Bronchial epithelial cell (primary cell): ENCODE data around the gene KLF1. TPM values are rescaled to one million over a fixed set of nuclear protein-coding genes. Genes with fewer than 3 reads are reported as not detected.
"Not testable (repeated sequence)": the region's sequence is repeated elsewhere in the genome, so short reads cannot be mapped to it uniquely, and the experiment has no call there.

Experiments used
- DNase-seq: peaks from one replicate; pipeline ENCODE4 v3.0.0-alpha.2; 2010; ENCODE audit warnings: low read depth
- FAIRE-seq: peaks from 2 replicates; lab custom pipeline; 2011; peaks lifted over from hg19 to GRCh38; lab: Jason Lieb, UNC
- H3K27me3 ChIP-seq: 2 replicates; pipeline ENCODE4 v1.5.1; 2011; ENCODE audit warnings: low read length; ENCODE audit not compliant: control insufficient read depth, insufficient read depth
- H3K36me3 ChIP-seq: 2 replicates; pipeline ENCODE4 v1.5.1; 2011; ENCODE audit warnings: low read length; ENCODE audit not compliant: control insufficient read depth, insufficient read depth
- H3K4me3 ChIP-seq: 2 replicates; pipeline ENCODE4 v1.5.1; 2011; ENCODE audit warnings: mild to moderate bottlenecking, low read depth, low read length, control low read depth
- total RNA-seq: library from RNA; depleted of rRNA; stranded (reverse); fragments of >200 nt; gene quantifications from 2 replicates; pipeline ENCODE4 v1.2.1, GENCODE V29; 2014
- TF ChIP-seq, protein P1 (sequence below): IDR thresholded peaks from 2 replicates; pipeline ENCODE4 v1.5.1; 2011; ENCODE audit warnings: mild to moderate bottlenecking, moderate library complexity, low read length, control low read depth, inconsistent platforms; ENCODE audit not compliant: insufficient read depth, severe bottlenecking

KLF1 gene
- total RNA-seq, 1 donor from 2014 or later = not detected

DNA sequence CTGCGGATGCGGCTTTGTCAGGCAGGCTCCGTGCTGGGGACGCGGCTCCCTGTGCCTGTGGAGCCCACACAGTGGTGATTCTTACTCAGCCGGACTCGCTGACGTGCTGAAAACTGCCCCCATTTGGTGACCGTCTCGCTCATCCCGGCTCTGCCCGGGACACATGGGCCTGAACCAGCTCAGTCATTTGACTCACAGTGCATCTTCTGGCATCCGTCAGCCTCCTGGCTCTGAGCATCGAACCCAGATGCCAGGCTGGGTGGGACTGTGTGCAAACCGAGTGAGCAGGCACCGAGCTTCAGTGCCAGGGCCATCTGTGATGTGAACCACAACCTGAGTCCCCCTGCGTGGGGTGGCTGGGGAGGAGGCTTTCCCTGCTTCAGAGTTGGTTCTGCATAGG, 9.5 kb upstream of the KLF1 start:
- FAIRE-seq = no peak
- H3K36me3 ChIP-seq = peaks cover 7% of the 10 kb centered on the region
- TF ChIP-seq, protein P1, sequence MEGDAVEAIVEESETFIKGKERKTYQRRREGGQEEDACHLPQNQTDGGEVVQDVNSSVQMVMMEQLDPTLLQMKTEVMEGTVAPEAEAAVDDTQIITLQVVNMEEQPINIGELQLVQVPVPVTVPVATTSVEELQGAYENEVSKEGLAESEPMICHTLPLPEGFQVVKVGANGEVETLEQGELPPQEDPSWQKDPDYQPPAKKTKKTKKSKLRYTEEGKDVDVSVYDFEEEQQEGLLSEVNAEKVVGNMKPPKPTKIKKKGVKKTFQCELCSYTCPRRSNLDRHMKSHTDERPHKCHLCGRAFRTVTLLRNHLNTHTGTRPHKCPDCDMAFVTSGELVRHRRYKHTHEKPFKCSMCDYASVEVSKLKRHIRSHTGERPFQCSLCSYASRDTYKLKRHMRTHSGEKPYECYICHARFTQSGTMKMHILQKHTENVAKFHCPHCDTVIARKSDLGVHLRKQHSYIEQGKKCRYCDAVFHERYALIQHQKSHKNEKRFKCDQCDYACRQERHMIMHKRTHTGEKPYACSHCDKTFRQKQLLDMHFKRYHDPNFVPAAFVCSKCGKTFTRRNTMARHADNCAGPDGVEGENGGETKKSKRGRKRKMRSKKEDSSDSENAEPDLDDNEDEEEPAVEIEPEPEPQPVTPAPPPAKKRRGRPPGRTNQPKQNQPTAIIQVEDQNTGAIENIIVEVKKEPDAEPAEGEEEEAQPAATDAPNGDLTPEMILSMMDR = no peak
- DNase-seq = no peak
- H3K4me3 ChIP-seq = no peak overlapping the region
- H3K27me3 ChIP-seq = no peaks in the 10 kb centered on the region

DNA sequence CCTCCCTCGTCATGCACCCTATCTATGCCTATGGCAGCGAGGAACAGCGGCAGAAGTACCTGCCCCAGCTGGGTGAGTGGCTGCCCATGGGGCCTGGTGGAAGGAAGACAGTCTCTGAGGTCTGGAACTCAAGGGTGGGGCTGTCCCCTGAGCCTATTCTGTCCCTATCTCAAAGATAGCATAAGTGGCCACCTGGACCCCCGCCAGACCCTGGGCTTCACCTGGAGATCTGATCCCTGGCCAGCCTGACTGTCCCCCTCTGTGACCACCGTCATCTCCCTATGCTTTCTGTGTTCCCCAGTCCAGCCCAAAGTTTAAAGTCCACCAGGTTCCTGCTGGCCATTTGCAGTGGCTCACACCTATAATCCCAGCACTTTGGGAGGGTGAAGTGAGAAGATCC, 6.6 kb upstream of the KLF1 start:
- DNase-seq (no peak), FAIRE-seq (no peak)
- H3K27me3 ChIP-seq = no peaks in the 10 kb centered on the region
- no peak overlapping the region for H3K4me3 ChIP-seq
- H3K36me3 ChIP-seq = peaks cover 7% of the 10 kb centered on the region
- TF ChIP-seq, protein P1 = no peak

DNA sequence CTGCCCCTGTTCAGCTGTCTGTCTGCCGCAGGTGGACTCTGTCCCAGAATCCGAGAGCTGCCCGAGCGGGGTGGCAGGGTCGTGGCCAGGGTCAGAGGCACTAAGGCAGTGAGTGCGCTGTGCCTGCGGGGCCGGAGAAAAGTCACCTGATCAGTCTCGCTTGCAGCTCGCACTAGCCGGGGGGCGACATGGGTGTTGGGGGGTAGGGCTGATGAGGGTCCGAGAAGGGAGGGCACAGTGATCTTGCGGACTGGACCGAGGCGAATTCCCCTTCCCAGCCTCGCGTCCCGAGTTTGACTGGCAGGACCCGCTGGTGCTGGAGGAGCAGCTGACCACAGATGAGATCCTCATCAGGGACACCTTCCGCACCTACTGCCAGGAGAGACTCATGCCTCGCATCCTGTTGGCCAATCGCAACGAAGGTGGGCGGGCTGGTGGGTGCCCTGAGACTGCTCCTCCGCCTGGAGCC, 4.6 kb upstream of the KLF1 start:
- TF ChIP-seq, protein P1 = no peak
- FAIRE-seq = no peak
- H3K27me3 ChIP-seq = no peaks in the 10 kb centered on the region
- no peak for DNase-seq
- peaks cover 7% of the 10 kb centered on the region for H3K36me3 ChIP-seq
- H3K4me3 ChIP-seq = peak overlapping the region; percentile 83

DNA sequence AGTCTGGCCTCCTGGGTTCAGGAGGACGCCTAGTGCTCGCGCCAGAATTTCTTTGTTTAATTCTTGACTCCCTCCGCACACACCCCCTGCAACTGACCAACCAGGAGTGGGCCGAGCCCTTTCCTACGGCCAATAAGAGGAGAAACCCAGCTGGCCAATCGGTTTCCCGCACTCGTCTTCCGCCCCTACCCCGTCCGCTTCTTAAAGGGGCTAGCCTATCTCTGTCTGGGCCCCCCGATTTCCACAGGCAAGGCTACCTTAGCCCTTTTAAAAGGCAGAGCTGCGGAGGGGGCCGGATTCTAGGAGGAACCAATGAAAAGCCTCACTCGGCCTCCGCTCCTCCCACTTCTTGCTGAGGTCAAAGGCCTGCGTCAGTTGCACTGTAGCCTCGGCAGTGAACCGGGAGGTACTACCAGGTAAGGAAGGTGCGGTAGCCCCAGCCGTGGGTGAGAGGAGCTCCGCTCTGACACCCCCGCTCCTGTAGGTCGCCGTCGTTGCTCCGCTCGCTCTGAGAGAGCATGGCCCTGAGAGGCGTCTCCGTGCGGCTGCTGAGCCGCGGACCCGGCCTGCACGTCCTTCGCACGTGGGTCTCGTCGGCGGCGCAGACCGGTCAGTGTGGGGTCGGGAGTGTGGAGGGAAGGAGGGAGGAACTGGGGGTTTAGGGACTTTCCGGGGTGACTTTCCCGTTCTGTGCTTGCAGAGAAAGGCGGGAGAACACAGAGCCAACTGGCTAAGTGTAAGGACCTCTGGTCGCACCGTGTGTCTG, 4.0 kb upstream of the KLF1 start, which contains the start of gene GCDH:
TSS of gene GCDH (plus strand) at position 374 of the 766 bp plus-strand sequence. CDS start at position 519, 145 bp downstream.
- H3K4me3 ChIP-seq = peak within 1 kb of the TSS; percentile 83
- peak; percentile 96 for DNase-seq
- H3K27me3 ChIP-seq = no peaks in the 10 kb centered on the region
- FAIRE-seq = no peak
- TF ChIP-seq, protein P1 = no peak
- peaks cover 3% of the 10 kb centered on the region for H3K36me3 ChIP-seq

DNA sequence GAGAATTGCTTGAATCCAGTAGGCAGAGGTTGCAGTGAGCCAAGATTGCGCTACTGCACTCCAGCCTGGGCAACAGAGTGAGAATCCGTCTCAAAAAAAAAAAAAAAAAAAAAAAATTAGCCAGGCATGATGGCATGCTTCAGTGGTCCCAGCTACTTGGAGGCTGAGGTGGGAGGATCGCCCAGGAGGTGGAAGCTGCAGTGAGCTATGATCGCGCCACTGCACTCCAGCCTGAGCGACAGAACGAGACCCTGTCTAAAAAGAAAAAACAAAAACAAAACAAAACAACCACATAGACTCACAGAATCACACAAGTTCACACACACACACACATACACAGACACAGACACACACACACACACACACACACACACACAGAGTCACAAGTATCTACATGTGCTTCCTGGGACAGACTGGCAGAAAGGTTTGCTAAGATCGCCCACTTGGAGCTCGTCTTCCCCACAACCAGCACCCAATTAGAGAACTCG, 3.3 kb upstream of the KLF1 start:
- H3K36me3 ChIP-seq, H3K27me3 ChIP-seq, FAIRE-seq, DNase-seq, H3K4me3 ChIP-seq: not testable (repeated sequence)

DNA sequence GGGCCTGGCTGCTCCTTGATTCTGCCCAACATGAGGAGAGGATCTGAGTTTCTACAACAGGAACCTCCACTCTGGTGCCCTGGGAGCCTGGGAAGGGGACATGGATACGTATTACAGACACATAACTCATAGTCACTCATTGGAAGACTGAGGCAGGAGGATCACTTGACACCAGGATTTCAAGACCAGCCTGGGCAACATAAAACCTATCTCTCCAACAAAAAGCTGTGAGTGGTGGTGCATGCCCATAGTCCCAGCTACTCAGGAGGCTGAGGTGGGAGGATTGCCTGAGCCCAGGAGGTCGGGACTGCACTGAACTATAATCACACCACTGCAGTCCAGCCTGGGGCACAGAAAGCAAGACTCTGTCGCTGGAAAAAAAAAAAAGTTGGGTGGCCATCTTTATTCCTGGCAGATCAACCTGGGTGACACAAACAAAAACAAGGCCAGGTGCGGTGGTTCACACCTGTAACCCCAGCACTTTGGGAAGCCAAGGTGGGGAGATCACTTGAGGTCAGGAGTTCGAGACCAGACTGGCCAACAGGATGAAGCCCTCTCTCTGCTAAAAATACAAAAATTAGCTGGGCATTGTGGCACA, 1.1 kb upstream of the KLF1 start:
- TF ChIP-seq, protein P1 = no peak
- FAIRE-seq = no peak
- H3K4me3 ChIP-seq = no peak overlapping the region
- no peaks in the 10 kb centered on the region for H3K36me3 ChIP-seq
- DNase-seq = no peak
- H3K27me3 ChIP-seq = no peaks in the 10 kb centered on the region
